GM21723 (cell line): ENCODE measurements around the gene MEN1.
"Not testable (repeated sequence)": the region's sequence is repeated elsewhere in the genome, so short reads cannot be mapped to it uniquely, and the experiment has no call there.

Experiments used
- ATAC-seq: cut with Tn5 transposase; IDR thresholded peaks from one replicate; pipeline ENCODE4 v1.9.1; 2021; ENCODE audit warnings: mild to moderate bottlenecking, moderate library complexity; ENCODE audit not compliant: unreplicated experiment

MEN1 gene

DNA sequence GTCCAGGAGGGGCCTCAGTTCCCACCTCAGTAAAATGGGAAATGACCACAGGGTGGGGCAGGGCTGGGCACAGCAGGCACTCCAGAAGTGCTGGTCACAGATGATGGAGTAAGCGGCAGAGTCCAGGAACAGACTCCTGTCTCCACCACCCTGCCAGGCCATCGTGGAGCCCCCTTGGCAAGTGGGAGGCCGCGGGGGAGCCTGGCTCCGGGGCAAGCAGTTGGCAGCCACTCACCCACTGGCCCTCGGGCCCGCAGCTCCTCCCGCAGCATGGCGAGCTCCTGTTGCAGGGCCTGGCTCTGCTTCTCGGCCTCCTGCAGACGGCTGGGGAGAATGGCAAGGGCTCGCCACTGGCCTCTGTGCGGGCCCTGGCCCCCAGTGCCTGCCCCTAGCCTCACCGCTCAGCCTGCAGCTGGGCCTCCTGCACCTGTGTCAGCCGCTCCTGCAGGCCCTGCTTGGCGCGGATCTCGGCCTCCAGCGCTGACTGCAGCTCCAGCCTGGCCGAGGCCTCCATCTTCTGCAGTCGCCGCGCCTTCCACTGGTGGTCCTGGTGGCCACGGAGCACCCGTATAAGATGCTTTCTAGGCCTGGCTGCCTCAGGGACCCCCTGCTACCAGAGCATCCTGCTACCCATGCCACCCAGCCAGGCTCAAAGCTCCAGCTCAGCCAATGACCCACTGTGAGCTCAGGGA, 23.8 kb upstream of the MEN1 start:
- ATAC-seq = no peak

DNA sequence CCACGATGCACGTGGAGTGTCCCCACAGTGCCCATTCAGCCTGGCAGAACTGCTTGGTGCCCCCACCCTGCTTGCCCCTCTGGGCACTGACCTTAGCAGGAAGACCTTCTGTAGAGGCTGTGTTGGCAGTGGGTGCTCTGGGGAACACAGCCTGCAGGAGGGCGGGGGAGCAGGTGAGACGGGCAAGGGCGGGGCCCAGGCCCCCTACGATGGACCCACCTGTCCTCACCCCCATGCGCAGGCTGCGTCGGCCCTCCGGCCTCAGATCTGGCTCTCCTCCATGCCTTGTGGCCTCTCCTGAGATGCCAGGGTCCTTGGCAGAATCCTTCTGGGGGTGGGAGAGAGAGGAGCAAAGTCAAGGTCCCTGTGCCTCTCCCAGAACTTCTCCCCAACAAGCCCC, 23.2 kb upstream of the MEN1 start:
- no peak for ATAC-seq

DNA sequence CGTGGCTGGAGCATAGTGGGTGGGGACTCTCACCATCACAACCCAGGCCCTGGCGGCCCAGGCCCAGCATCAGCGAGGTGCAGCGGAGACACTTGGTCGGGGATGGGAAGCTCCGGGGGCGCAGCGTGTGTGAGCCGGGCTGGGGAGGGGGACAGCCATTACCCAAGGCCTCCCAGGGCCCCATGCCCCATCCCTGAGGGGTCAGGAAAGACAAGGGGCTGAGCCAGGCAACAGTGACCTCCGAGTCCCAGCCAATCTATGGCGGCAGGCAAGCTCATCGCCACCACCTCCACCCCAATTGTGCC, 22.8 kb upstream of the MEN1 start:
- ATAC-seq = no peak

GRCh38 chr11:64832467-64833197, 22.3 kb upstream of the MEN1 start:
- ATAC-seq = no peak

DNA sequence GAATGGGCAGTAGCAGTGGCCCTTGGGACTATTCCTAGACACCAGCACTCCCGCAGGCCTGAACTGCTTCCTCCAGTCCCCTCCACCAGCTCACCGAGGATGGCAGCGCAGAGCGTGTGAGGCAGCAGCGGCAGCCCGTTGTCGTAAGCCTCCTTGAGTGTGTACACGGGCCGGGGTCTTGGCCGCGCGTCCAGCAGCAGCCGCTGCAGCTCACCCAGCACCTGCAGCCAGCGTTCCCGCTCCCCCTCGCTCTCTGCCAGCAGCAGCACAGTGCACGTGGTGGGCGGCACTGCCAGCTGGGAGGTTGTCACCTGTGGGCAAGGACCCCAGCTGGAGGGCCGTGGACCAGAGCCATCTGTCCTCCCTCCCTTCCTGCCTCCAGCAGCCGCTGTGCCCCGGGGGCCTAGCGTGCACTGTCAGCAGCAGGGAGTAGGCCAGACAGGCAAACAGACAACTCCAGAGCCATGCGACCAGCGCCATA, 21.1 kb upstream of the MEN1 start:
- ATAC-seq = no peak

GRCh38 chr11:64829536-64830251, 19.3 kb upstream of the MEN1 start:
- no peak for ATAC-seq

GRCh38 chr11:64827451-64827839, 17.1 kb upstream of the MEN1 start:
- no peak for ATAC-seq

GRCh38 chr11:64826578-64827450, 16.5 kb upstream of the MEN1 start:
- ATAC-seq = no peak

DNA sequence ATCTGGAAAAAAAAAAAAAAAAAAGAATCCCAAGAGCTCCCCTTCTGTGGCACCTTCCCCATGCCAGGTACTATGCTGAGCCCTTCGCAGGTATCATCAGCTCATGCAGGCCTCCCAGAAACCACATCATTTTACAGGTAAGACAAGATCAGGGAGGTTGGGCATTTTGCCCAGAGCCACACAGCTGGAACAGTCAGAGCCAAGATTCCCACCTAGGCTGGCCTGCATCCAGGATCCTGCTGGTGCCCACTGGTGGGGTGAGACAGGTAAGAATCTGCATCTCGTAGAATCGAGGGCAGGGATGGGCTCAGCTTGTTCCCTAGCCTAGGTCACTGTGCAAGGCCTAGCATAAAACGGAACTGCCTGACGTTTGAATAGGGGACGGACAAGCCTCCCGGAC, 15.7 kb upstream of the MEN1 start:
- no peak for ATAC-seq

GRCh38 chr11:64823568-64824119, 13.3 kb upstream of the MEN1 start:
- no peak for ATAC-seq

GRCh38 chr11:64817476-64817875, 7.1 kb upstream of the MEN1 start:
- no peak for ATAC-seq

- ATAC-seq = not testable (repeated sequence)
Observed at GRCh38 chr11:64815433-64815832, 5.1 kb upstream of the MEN1 start.

DNA sequence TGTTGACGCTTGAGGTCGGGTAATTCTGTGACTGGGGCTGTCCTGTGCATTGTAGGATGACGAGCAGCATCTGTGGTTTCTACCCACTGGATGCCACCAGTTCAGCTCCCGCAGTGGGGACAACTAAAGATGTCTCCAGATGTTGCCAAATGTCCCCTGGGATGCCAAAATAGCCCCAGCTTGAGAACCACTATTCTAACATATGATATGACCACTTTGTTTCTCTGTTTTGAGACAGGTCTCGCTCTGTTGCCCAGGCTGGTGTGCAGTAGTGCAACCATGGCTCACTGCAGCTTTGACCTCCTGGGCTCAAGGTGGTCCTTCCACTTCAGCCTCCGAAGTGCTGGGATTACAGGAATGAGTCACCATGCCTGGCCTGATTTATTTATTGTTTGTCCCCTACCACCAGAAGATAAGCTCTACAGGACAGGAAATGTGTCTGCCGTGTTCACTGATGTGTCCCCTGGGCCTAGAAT, 4.4 kb upstream of the MEN1 start:
- peak; percentile 56 for ATAC-seq

DNA sequence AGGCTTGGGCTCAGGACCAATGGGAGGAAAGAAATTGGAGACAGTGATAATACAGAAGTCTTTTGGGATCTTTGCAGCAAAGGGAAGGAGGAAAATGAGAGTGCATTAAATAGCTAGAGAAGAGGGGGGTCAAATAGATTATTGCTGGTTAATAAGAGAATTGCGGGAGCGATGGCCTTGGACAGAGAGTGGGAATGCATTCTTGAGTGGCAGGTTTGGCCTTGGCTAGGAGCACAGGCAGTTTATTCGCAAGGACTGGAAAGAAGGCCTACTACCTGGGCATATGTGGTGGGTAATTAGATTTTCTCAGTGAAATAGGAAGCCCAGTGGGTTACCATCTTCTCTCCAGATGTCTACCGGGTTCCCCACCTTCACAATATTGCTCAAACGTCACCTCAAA, 3.5 kb upstream of the MEN1 start:
- ATAC-seq = no peak

GRCh38 chr11:64810891-64811272, 531 bp upstream of the MEN1 start:
- ATAC-seq = peak; percentile 9

GRCh38 chr11:64809781-64810241, 540 bp downstream of the MEN1 start:
- peak; percentile 1 for ATAC-seq

GRCh38 chr11:64805481-64805880, 4.9 kb downstream of the MEN1 start:
- no peak for ATAC-seq

DNA sequence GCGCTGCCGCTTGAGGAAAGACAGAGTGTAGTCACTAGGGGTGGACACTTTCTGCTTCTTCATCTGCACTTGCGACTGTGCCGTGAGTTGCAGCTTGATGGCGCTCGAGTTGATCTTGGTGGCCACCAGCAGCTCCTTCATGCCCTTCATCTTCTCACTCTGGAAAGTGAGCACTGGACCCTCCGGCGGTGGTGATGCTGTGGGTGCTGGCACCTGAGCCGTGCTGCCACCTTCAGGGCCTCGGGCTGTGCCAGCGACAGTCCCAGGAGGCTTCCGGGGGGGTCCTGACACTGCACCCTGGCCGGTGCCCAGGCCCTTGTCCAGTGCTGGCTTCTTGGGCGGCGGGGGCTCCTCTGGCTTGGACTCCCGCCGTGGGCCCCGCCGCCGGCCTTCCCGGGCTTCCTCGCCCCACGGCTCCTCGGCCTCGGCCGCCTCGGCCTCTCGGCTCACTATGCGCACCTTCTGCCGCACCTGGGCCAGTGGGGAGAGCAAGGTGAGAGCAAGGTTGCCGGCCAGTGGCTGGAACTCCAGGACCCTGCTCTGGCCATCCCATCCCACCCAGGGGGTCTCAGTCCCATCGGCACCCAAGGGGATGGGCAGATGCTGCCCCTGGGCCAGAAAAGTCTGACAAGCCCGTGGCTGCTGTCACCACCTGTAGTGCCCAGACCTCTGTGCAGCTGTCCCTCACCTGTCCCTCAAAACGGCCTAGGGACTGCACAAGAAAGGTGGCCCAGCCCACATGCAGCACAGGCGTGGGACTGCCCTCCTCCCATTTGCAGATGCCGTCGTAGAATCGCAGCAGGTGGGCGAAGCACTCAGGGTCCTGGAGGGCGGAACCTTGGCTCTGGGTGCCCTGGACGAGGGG, 5.8 kb downstream of the MEN1 start:
- ATAC-seq = no peak

GRCh38 chr11:64803846-64804345, 6.5 kb downstream of the MEN1 start:
- ATAC-seq = no peak
